HG03108 (cell line): ENCODE data around the gene LATS1.
"Not testable (repeated sequence)": the region's sequence is repeated elsewhere in the genome, so short reads cannot be mapped to it uniquely, and the experiment has no call there.

Source experiments
- ATAC-seq: cut with Tn5 transposase; IDR thresholded peaks from one replicate; pipeline ENCODE4 v1.9.1; 2021; ENCODE audit warnings: moderate library complexity; ENCODE audit not compliant: unreplicated experiment

The LATS1 gene

GRCh38 chr6:149717588-149718458 lies at the start of gene LATS1:
Gene LATS1, minus strand, starts transcription at chr6:149718101. Its CDS starts 15,975 bp downstream, at chr6:149702126.
- peak; percentile 83 for ATAC-seq

DNA sequence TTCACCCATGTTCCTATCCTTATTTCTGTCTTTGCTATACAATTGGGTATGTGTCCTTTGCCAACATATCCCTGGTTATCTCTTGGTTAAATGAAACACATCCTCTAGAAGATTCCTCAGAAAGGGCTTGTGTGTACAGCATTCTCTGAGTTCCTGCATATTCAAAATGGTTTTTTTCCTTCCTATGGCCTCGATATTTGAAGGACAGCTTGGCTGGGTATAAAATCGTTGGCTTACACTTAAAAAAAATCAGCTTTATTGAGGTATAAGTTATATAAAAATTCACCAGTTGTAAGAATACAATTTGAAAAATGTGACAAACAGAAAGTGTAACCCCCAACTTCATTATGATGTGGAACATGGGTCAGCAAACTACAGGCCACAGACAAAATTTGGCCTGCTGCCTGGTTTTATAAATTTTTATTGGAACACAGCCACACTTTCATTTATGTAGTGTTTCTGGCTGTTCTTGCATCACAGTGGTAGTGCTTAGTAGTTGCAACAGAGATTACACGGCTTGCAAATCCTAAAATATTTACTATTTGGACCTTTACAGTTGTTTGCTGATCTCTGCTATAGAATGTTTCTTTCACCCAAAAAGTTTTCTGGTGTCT lies 48.4 kb upstream of the LATS1 start:
- no peak for ATAC-seq

GRCh38 chr6:149763866-149764265 lies 46.0 kb upstream of the LATS1 start:
- no peak for ATAC-seq

GRCh38 chr6:149761438-149761837 lies 43.5 kb upstream of the LATS1 start:
- peak; percentile 97 for ATAC-seq

GRCh38 chr6:149756261-149756636 lies 38.3 kb upstream of the LATS1 start:
- no peak for ATAC-seq

- peak; percentile 71 for ATAC-seq
Measured at GRCh38 chr6:149755300-149756260, 37.7 kb upstream of the LATS1 start.

- ATAC-seq: no peak
Measured at GRCh38 chr6:149754548-149754947, 36.6 kb upstream of the LATS1 start.

DNA sequence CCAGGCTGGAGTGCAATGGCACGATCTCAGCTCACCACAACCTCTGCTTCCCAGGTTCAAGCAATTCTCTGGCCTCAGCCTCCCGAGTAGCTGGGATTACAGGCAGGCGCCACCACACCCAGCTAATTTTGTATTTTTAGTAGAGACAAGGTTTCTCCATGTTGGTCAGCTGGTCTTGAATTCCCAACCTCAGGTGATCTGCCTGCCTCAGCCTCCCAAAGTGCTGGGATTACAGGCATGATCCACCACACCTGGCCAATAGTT lies 35.4 kb upstream of the LATS1 start:
- ATAC-seq: not testable (repeated sequence)

GRCh38 chr6:149752600-149753373 lies 34.9 kb upstream of the LATS1 start:
- ATAC-seq: no peak

DNA sequence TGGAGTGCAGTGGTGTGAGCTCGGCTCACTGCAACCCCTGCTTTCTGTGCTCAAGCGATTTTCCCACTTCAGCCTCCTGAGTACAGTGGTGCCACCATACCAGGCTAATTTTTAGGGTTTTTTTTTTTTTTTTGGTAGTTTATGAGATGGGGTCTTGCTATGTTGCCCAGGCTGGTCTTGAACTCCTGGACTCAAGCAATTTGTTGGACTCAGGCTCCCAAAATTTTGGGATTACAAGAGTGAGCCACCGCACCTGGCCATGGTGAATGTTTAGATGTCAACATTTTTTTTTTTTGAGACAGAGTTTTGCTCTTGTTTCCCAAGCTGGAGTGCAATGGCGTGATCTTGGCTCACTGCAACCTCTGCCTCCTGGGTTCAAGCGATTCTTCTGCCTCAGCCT lies 34.0 kb upstream of the LATS1 start:
- not testable (repeated sequence) for ATAC-seq

DNA sequence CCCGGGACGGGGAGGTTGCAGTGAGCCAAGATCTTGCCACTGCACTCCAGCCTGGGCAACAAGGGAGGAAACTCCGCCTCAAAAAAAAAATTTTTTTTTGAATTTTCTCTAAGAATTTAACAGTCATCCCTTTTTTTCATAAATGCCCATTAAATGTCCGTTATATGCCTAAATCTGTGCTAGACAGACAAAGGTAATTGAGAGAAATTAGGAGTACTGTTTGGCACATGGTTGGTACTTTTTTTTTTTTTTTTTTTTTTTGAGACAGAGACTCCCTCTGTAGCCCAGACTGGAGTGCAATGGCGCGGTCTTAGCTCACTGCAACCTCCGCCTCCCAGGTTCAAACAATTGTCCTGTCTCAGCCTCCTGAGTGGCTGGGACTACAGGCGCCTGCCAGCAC lies 33.3 kb upstream of the LATS1 start:
- ATAC-seq: no peak

DNA sequence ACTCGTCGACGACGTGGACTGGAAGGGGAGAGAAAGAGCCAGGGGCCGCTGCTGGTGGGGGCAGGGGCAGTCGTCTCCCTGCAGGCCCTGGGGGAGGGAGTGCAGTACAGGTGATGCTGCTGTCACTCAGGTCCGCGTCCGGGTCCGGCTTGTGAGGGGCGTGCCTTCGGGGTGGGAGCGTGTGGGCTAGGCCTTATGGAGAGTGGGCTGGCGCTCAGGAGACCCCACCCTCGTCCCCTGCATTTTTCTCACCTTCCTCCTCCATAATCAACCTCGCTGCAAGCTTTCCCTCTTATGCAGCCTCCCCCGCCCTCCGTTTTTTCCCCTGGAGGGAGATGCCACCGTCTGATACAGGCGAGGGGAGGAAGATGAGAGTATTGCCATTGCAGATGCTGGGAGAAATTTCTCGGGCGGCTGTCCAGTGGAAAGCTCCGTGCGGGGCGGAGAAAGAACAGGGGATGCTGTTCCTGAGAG lies 32.3 kb upstream of the LATS1 start:
- peak; percentile 19 for ATAC-seq

DNA sequence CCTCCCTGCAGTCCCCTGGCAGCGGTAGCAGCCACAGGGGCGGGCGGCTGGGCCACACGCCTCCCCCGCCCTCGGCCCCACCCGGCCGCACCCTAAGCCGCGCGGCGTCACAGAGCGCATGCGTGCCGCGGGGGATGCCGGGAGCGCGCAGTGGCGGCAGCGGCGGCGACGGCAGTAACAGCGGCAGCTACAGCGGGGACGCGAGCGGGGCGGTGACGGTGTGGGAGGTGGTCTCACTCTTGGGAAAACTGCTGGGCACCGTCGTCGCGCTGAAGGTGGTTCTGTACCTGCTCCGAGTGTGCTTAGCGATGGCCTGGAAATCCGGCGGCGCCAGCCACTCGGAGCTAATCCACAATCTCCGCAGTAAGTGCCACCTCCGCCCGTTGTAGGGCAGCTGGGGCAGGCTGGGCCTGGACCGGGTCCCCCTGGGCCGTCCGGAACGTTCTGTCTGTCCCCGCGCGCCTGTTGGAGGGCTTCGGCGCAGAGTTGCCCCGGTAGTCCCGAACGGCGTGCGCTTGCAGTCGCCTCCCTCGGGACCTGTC lies 31.8 kb upstream of the LATS1 start, which contains the start of gene PCMT1:
TSS of gene PCMT1 (plus strand) at position 148 of the 542 bp plus-strand sequence. CDS start at position 309, 161 bp downstream.
- peak; percentile 88 for ATAC-seq

GRCh38 chr6:149749082-149749593 lies 31.2 kb upstream of the LATS1 start:
- not testable (repeated sequence) for ATAC-seq

DNA sequence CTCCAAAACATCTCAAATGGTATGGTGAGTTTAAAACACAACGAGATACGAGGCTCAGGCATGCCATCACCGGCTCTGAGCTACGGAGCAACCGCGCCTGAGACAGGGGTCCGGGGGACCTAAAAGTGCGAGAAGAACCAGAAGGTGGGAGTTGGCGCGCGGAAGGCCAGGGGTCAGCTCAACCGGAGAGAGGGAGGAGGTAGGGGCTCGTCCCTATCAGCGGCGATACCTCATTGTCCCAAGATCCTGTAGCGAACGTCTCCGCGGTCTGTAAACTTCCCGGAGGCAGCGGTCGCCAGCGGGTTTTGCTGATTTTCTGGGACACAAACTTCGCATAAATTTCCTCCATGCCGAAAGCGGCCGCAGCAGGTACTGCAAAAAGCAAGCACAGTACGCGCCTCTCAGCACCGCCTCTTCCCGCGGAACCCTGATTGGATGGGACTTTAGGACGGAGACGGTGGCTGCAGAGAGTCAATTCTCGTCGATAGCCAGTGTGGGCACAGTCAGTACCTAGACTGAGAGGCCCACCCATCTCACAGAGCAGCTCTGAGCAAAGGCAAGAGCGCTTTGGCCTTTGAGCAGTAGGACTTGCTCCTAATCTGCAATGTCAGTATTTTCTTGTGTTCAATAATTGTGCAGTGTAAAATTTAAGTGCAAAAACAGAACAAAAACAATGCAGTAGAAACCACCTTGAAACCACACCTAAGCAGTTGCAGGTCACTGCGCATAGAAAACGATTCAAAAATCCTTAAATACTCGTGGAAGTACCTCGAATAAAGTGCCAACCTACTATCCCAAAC lies 28.4 kb upstream of the LATS1 start, which contains the start of gene NUP43:
TSS of gene NUP43 (minus strand) at position 383 of the 800 bp plus-strand sequence. CDS start at position 349, 34 bp downstream.
- peak; percentile 55 for ATAC-seq

- not testable (repeated sequence) for ATAC-seq
Measured at GRCh38 chr6:149745252-149745651, 27.4 kb upstream of the LATS1 start.

GRCh38 chr6:149734915-149735314 lies 17.0 kb upstream of the LATS1 start:
- ATAC-seq: no peak

- ATAC-seq: no peak
Measured at GRCh38 chr6:149733089-149733720, 15.3 kb upstream of the LATS1 start.
